ENCODE results near the gene CNTNAP5.

Gene CNTNAP5

DNA sequence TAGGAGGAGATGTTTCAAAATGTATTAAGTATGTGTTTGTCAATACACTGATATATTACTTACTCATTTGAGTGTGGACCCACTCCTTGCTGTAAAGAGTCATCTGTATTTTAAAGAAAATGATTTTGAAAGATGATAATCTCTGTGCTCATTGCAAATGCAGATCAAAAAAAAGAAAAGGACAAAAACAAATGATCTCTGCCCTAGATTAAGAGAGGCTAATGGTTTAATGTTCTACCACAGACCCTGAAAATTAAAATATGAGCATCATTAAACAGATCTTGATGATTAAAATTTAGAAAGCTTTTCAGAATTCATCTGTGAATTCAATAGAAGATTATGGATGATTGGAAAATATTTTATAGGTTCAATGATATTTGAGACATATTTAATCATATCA lies 136.5 kb downstream of the CNTNAP5 start:
- no peak for DNase-seq

DNA sequence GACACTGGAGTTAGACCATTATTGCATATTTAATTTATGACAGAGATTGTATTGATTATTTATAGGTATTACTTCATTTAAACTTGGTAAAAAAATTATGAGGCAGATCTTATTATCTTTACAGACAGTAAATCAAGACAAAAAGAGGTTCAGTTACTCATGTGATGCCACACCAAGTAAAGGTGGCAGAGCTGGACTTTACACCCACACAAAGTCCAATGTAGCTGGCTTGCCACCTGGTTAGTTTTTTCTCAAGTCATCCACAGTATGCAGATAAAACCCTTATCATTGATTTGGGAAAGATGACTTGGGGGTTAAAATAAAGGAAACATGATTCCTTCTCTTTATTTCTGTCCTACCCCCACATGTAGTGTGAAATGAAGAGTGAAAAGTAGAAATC lies 137.2 kb downstream of the CNTNAP5 start:
- DNase-seq = no peak

DNA sequence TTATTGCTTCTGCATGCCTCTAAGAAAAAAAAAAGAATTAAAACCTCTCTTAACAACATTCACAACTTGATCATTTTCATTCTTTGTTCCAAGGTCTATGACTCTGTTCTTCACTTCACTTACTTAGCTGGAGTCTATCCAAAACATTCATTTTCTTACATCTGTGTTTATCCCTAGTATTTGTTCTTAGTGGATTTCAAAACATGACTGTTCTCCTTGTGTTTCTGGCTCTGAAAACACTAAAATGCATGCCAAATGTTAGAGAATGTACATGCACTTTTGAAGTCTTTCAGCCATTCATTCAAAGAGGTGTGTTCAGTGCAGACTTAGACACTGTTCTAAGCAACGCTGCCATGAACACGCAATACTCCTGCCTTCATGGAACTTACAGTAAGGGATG lies 138.8 kb downstream of the CNTNAP5 start:
- DNase-seq = no peak

DNA sequence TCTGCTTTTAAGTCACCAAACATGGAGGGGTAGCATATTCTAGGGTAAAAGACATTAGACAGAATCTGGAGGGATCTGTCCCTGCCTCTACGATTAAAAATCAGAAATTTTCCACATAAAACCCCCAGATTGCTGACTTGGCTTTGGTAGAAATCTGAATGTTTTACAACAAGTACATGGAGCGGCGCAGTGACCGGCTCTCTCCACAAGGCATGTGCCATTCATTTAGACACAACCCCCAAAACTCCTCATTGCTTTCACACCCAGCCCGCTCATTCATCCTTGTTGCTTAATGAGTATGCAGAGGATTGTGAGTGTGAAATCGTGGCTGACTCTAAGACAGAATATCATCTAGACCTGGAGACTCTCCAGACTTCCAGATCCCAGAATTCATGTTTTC lies 140.6 kb downstream of the CNTNAP5 start:
- no peak for DNase-seq

DNA sequence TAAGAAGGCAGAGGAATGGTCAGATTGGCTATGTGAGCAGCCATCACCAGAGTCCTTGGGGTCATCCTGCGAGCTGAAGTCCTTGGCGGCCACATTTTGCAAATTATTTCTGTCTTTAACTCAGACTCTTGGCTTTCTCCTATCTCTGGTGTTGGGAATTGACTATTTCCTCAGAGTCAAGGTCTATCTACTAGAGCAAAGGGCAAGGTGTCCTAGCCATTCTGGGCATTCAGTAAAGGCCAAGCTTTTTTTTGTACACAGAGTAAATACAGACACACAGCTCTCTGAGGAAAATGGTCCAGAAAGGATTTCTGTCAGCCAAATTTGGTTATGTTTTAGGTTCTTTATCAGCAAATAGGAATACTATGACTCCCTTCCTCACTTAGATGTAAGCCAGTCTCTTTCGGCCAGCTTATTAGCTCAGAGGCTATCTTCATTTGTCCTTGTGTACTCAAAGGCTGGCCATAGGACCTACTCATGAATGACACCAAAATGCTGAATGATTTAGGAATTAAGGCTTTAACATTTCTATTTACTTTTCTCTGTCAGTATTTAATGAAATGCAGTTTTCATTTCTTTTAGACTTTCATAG lies 146.5 kb downstream of the CNTNAP5 start:
- DNase-seq = no peak

DNA sequence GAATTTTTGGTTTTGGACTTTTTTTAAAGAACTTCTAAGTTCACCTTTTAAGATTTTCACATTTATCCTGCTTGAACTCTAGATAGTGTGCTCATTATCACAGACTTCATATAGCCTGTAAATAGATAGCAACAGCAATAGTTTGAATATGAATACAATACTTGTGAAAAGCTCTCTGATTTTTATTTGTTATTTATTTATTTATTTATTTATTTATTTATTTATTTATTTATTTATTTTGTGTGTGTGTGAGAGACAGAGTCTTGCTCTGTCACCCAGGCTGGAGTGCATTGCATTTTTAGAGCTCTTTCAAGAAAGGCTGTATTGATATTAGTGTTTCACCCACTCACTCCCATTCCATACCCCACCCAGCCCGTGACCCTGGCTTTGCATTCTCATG lies 153.6 kb downstream of the CNTNAP5 start:
- no peak for DNase-seq

DNA sequence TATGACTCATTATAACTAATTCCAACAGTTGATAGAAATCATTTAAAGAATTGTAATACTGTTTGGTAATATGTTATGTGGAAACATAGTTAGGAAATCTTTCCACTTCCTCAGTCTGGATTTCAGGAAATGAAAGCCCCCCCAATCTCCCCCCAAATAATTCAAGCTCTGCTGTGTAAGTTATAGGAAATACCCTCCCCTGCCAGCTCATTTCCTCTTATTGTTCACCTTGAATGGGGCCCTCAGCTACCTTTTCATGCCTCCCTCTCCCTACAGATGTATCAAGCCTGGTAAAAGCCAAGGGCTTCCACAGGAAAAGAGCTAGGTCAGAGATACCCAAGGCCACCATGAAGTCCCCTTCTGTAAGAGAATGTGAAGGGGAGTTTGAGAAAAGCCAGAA lies 155.5 kb downstream of the CNTNAP5 start:
- DNase-seq = no peak

DNA sequence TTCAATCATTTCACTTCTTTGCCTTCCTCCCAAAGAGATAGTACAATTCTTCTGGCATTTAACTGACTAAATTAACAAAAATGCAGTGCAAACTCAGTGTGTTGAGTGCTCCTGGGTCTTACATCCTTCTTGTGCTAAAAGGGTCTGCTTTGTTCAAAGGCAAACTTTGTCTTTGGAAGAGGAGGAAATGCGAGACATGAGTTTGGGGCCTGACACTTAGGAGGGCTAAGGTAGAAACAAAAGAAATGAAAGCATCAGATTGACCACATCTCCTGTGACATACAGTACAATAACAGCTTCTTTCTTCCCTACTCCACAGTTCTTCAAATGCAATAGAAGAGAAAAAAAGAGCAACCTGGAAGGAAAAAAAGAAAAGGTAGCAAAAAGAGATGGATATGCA lies 161.7 kb downstream of the CNTNAP5 start:
- no peak for DNase-seq

DNA sequence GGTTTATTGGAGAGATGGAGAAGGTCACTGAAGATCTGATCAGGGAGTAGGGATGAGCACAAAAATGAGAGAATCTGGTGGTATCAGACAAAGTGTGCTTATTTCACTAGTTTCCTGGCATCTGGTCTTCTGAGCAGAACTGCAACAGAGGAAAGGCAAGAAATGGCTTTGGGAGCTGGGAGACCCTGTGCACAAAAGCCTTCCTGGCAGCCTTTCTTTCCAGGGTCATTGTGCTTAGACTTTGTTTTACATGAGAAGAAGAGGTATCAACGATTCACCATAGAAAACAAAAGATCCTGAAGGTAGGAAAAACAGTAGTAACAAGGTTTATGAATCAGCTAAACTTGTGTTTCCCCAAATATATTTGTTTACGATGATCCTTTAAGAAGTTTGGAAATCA lies 162.9 kb downstream of the CNTNAP5 start:
- DNase-seq = no peak

DNA sequence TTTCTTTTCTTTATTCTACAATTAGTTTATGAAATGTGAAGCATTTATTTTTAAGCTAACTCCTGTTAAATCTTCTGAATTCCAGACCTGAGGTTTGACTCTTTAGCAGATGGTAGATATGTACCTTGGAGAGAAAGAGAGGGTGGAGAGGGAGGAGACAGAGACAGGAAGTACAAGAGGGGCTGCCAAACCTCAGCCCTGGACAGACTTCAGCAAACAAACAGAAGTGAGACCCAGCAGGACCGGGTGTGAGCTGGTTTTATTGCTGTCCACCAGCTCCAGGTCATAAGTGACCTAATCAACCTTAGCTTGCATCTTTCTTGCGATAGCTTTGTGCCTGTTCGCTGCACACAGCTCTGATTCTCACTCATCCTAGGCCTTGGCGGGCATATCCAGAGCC lies 168.6 kb downstream of the CNTNAP5 start:
- no peak for DNase-seq

DNA sequence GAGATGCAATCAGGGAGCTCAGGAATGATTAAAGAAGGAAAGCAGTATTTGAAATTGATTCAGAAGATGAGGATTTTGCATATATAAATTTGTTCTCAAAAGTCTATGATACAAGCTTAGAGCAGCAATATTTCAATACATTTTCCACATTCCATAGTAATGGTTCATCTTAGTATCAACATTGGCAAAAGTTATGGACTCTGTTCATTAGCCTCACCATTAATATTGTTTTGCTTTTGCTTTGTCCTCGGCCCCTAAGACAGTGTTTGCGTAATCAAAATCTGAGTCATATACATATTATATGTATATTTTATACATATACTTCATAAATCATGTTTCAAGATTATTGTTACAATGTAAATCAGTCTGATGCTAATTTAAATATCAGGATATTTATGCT lies 176.6 kb downstream of the CNTNAP5 start:
- no peak for DNase-seq

DNA sequence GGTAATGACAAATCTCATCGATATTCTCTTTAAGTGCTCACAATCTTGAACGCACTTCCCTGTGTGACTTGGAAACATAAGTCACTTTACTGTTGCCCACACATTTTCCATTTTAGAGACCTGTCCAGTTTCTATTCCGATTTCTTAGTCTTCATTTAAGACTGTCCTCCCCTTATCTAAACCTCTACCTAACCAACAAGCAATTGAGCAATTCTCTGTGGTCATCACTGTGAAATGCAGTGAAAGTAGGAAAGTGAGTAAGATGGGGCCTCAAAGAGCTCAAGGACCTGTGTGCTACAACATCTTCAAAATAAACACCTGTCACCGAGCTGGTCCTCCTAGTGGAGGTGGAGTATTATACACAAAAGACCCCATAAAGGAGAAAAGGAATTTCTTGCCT lies 184.4 kb downstream of the CNTNAP5 start:
- DNase-seq = no peak

DNA sequence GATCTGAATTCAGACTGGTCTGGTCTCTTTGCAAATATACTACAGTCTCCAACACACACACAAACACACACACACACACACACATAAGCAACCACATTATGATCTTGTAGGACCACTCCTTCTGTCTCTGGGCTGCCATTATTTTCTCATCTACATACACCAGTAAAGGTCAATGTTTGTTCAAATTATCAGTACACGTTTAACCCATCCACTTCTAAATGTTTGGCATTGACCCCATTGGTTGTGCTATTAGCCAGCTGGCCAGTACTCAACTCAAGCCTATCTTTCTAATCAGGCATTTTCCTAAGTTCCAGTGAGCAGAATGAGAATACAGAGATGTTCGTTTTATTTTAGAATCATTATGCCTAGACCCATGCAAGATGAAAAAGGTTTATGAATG lies 186.4 kb downstream of the CNTNAP5 start:
- DNase-seq = no peak

DNA sequence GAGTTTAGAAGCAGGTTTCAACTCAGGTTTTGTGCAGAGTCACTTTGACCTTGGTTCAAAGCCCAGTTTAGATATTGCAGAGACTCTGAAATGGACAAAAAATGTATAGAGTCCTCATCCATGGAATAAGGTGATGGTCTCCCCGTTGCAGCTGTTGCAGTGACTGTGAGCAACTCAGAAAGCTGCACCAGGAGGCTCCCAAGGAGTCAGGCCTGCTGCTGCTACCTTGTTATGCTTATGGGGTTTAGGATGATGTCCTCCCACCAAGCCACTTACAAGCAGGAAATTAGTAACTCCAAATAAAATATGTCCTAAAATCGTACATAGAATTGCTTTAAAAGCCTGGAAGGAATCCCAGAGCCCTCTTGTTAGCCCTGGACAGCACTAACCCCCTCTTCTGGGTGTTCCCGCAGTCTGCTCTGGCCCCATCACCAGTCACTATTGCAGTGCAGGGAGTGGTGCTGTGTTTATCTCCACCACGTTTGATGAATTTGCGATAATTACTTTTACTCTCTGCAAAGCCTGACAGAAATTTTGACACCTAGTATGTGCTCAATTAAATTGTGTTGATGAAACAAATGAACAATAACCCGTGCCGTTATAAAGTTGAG lies 189.0 kb downstream of the CNTNAP5 start:
- DNase-seq = no peak

DNA sequence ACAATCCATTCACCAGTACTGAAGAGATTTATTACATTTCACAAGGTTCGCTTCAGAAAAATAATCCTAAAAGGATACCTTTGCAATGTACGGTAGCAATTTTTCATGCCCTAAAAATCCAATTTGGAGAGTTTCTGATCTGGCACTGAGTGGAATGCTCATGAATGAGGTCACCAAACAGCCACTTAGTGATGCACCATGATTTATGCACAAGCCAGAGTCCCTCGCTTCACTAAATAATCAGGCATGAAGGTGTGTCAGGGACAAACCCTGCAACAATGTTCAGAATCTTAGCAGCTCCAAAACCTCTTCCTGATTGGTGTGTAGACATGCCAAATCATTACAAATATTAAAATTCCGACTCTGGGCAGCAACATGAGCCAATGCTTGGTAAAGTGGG lies 221.1 kb downstream of the CNTNAP5 start:
- no peak for DNase-seq

DNA sequence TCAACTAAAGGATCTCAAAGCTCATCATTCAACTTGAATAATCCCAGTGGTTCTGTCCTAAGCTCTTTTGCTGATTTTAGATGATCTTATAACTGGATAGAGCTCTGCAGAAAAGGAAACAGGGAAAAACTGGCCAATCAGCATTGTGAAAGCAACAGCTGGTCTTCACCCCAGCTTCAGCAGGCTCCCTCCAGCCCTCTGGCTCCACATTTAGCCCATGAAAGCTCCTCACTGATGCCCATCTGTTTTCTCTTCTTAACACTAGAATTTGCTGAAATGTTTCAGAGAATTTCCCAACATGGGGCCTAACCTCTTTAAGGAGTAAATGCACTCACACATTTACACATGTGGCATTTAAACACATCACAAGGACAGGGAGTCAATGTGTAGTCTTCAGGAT lies 223.3 kb downstream of the CNTNAP5 start:
- no peak for DNase-seq

DNA sequence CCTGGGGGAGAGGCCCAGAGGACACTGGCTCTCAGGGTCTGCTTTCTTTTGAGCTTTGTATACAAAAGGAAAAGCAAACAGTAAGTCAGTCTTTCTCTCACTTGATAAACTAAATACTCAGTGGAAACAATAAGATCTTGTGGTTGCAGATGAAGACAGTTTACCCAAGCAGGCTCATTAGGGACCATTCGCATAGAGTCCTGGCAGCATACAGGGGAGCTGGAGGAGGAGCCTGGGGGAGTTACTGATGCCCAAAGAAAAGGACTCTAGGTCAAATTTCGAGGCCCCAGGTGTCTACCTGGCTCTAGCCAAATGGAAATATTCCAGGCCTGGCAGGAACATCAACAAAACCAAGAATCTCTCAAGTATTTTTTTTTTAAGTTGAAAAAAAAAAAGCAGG lies 225.3 kb downstream of the CNTNAP5 start:
- DNase-seq = no peak

DNA sequence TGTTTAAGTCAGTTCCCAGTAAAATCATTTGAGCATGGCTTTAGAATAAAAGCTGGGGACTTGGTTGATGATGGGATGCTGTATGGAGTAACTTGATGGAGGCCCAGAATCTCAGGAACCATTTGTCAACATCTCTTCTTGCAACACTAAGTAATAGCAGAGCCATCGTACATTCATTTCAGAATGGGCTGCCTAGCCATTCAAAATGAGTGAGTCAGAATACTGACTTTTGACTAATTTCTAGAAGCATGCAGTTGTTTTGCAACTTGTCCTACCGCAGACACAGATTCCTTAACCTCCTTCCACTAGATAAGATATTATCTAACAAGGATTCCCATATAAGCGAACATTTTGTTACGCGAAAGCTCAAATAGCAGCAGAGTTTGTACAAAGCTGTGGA lies 229.5 kb downstream of the CNTNAP5 start:
- no peak for DNase-seq

DNA sequence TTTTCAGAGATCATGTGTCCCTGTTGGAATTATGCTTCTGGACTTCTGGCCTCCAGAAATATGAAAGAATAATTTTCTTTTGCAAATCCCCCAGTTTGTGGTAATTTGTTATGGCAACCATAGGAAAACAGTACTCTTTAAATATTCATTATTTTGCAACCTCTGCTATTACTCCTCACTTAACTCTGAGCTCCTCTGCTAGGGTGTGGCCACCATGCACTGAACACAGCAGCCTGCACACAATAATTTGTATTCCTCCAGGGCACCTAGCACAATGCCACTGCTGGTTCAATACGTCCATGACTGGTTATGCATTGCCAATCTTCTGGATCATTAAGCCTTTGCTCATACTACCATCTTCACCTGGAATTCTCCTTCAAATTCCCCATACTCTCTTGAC lies 232.0 kb downstream of the CNTNAP5 start:
- no peak for DNase-seq

DNA sequence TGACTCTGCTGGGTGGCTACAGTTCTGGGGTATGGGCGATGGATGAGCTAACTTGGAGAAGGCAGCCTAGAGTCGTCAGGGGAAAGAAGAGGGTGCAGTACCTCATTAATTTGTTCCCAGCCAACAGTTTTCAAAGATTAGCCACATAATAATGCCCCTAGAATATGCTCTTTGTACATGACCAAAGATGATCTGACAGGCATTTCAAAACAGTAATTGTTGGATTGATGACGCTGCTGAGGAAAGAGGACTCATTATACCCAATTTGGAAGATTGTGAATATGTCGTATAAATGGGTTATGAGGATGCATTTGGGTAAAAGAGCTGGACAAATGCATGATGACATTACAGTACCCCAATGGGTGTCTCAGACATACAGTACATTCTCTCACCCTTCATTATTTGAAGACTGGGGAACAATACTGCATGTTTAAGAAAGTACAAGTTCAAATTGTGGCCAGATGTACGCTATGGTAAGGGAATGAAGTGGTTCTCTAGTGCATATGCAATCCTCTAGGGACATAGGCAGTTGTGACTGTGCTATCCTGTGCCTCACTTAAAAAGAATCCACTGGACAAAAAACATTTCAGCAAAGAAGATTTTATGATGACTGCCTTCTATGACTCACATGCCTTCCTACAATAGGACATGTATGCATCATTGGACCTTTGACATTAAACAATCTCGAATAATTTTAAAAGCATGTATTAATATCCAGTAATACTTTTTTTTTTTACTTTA lies 233.2 kb downstream of the CNTNAP5 start:
- DNase-seq = no peak

DNA sequence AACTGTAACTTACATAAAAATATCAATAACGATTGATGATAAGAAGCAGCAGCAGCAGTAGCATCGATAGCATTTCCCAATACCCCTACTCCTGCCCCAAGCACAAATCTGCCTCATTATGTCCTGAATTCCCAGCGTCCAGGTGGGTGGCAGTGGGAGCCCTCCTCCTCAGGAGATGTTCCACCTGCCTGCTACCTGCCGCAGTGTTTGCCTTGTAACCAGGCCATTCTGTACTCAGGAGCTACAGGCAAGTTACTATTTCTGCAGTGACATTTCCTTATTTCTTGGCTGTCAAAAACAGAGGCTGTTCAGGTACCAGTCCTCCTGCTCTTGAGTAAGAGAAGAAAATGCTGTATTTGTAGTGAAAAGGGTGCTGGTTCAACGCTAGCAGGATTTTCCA lies 236.4 kb downstream of the CNTNAP5 start:
- DNase-seq = no peak

DNA sequence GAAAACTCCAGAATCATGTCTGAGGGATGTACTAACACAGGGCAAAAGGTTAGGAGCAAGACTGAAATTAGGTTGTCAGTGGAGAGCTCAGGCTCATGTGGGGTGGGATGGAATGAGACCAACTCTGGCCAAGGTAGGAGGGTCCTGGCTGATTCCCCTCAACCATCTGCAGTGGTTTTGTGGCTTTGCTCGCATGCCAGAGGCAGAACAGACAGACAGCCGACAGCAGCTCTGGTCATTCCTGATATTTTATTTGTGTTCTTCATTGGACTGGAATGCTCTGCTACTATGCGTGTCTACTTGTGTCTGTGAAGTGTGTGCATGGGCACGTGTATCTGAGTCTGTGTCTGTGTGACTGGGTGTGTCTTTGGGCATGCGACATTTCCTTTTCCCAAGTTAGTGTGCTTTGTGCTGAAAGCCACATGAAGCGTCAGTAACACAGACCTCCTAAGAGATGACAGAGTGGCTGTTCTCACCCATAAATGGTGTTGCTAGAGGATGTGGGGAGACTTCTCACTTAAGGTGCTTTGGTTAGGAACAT lies 239.5 kb downstream of the CNTNAP5 start:
- no peak for DNase-seq

DNA sequence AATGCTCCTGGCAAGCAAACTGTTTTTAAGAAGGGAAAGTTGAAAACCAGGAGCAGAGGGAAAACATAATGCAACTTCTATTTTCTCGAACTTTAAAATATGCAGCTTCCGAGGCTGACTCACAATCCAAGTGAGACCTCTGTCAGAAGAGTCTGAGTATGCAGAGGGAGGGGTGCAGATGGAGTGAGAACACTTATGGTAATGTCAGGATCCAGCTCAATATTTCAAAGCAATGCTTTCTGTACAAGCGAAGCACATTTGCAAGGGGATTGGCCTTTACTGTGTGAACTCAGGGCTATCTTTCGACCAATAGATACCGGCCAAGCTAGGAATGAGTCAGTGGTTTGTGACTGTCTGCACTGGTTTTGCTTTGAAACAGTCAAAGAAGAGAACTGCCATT lies 242.7 kb downstream of the CNTNAP5 start:
- no peak for DNase-seq

DNA sequence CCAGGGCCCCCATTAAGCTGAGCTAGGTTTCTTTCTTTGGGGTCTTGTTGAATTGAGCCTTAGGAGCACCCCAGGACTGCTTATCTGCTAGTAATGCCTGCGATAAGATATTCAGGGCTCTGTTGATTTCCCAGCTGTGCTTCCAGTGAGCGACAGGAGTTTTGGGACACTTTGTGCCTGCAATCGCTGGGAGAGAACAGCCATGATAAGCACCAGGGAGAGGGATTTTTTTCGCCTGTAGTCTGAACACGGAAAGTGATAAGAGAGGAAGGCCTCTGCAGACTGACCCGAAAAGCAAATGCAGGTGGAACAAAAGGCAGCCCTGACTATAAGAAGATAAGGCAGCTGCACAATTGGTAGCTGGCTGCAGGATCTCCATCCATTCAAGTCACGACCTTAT lies 244.3 kb downstream of the CNTNAP5 start:
- DNase-seq = no peak
